Spinal cord (tissue), 10 donors: Measurements from ENCODE around the gene ACACA. TPM values are rescaled to one million over a fixed set of nuclear protein-coding genes. Genes with fewer than 3 reads are reported as not detected.

ENCODE experiments used
- DNase-seq, 6 donors: peaks; one replicate each; pipeline versions ENCODE4 v3.0.0 to v3.0.0-alpha.2; 2013 to 2015; ENCODE audit warnings: low spot score in 6 of 6, low read depth in 4 of 6
- H3K27ac ChIP-seq: one replicate; pipeline ENCODE4 v1.5.1; 2013; ENCODE audit warnings: low read depth, low read length, control low read depth
- H3K27me3 ChIP-seq: one replicate; pipeline ENCODE4 v1.6.1; 2013; ENCODE audit warnings: low read length; ENCODE audit not compliant: control insufficient read depth, insufficient read depth
- H3K36me3 ChIP-seq: one replicate; pipeline ENCODE4 v1.6.1; 2013; ENCODE audit warnings: low read length; ENCODE audit not compliant: control insufficient read depth, insufficient read depth
- H3K4me1 ChIP-seq: one replicate; pipeline ENCODE4 v1.6.1; 2013; ENCODE audit warnings: low read length; ENCODE audit not compliant: control insufficient read depth, insufficient read depth
- H3K4me3 ChIP-seq: one replicate; pipeline ENCODE4 v1.5.1; 2013; ENCODE audit warnings: low read depth, low read length, control low read depth
- H3K9me3 ChIP-seq: one replicate; pipeline ENCODE4 v1.6.1; 2013; ENCODE audit warnings: low read length; ENCODE audit not compliant: control insufficient read depth, insufficient read depth
- WGBS: methylation state at CpG from one replicate; pipeline ENCODE4 v1.1.5; 2013; ENCODE audit warnings: missing lambda C conversion rate; ENCODE audit not compliant: insufficient coverage; 5-methylcytosine and 5-hydroxymethylcytosine counted together
- polyA plus RNA-seq, 2 donors: library from polyadenylated mRNA; unstranded; fragments of 120-200 nt; gene quantifications; one replicate each; pipeline ENCODE4 v1.2.1, GENCODE V29; 2013; ENCODE audit not compliant: insufficient read length in 2 of 2
- total RNA-seq, 2 donors: library from RNA; depleted of rRNA in 1 of 2; stranded (reverse); fragments of 120-200 nt in 1 of 2; fragments of >200 nt in 1 of 2; gene quantifications; one replicate each; pipeline versions ENCODE4 v1.2.3 to v1.2.4, GENCODE V29; 2013 to 2014
- donor health status: healthy.

Gene ACACA
- total and polyA plus RNA-seq, 4 donors, result 62.3 to 94.4 (median 80.5) TPM

DNA sequence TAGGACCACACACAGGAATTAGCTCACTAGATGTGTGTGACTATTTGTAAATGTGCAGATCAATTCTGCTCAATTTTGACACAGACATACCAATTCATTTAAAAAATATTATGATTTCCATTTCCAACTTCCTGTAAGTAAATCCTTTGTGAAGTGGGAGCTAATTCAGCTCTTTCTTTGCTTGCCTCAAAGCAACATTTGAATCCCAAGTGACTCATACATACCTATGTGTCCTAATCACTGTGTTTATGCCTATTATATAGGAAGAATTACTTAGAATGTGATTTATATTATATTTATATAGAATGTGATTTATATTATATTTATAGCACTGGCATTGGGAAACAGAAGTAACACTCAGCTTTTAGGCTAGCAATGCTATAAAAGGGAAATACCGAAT, 226.7 kb downstream of the ACACA start:
- H3K9me3 ChIP-seq, result no peaks in the 10 kb centered on the region
- no peaks in the 10 kb centered on the region for H3K27me3 ChIP-seq
- no peaks in the 10 kb centered on the region for H3K4me1 ChIP-seq
- no peak overlapping the region for H3K27ac ChIP-seq
- H3K4me3 ChIP-seq, result no peak overlapping the region
- WGBS, result no CpG with 5 or more reads among the region's 1 CpG
- H3K36me3 ChIP-seq, result no peaks in the 10 kb centered on the region
- no peak for DNase-seq

DNA sequence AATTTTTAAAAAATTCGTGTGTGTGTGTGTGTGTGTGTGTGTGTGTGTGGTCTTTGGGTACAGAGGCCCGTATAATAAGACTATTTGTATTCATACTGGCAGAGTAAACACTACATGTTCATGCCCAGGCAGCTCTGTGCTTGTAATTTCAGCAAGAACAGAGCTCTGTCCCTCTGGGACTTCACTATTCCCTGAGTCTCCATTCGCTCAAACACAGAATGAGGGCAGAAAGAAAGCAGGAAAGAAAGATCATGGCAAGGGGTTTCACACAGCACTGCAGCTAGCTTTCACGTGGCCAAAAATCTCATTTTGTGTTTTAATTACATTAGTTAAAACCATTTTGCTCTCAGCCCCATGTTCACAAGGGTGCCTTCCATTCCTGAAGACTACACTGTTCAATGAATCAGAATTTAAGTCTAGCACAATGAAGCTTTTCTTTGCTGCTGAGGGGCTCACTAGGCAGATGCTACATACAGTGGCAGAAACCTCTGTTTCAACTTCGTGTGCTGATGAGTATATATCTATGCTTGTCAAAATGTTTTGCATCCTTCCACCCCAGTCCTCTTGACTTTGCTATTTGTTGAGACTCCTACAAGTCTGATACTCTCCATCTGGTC, 229.3 kb downstream of the ACACA start:
- DNase-seq, result peak; percentile 30 to 94 (median 49)
- Histone ChIP-seq H3K36me3 (no peaks in the 10 kb centered on the region), H3K27ac (peak overlapping the region; percentile 63), H3K4me3 (no peak overlapping the region), H3K4me1 (no peaks in the 10 kb centered on the region), H3K27me3 (no peaks in the 10 kb centered on the region), H3K9me3 (no peaks in the 10 kb centered on the region)
- 17% methylated on average over 1 of the region's 5 CpGs for WGBS

- H3K27me3 ChIP-seq, result no peaks in the 10 kb centered on the region
- H3K9me3 ChIP-seq, result no peaks in the 10 kb centered on the region
- H3K27ac ChIP-seq, result peak overlapping the region; percentile 63
- no peak for DNase-seq
- no peak overlapping the region for H3K4me3 ChIP-seq
- no peaks in the 10 kb centered on the region for H3K36me3 ChIP-seq
- H3K4me1 ChIP-seq, result no peaks in the 10 kb centered on the region
Observed at GRCh38 chr17:37176723-37177122, 229.9 kb downstream of the ACACA start.

GRCh38 chr17:37174205-37174604, 232.4 kb downstream of the ACACA start:
- Histone ChIP-seq H3K4me1 (no peaks in the 10 kb centered on the region), H3K27ac (no peak overlapping the region), H3K4me3 (no peak overlapping the region), H3K27me3 (no peaks in the 10 kb centered on the region), H3K36me3 (no peaks in the 10 kb centered on the region), H3K9me3 (no peaks in the 10 kb centered on the region)
- 67% methylated on average over 3 of the region's 5 CpGs for WGBS
- peak; percentile 31 to 94 (median 52) for DNase-seq

DNA sequence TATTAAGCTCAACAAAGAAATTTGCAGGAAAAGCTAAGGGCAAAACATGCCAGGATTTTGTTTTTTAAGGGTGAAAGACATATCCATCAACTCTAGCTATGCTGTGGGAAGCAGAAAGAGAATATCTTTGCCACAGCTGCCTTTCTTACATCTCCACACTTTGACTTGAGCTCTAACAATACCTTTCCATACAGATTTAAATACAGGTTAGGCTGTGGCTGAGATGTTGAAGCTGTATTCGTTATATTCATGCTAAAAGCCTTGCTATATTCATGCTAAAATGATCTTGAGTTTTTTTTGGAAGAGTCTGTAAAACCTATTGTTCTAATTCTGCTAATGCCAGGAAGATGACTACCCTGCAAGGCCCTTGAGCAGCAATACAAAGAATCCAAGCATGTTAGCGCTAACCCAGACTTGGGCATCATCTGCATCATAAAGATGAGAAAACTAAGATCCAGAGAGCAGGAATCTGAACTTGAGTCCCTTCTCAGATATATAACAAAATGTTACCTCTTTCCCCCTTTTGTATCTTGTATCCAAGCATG, 235.7 kb downstream of the ACACA start:
- no peaks in the 10 kb centered on the region for H3K9me3 ChIP-seq
- peak in 1 of 6 donors; percentile 54 for DNase-seq
- no peaks in the 10 kb centered on the region for H3K36me3 ChIP-seq
- no peaks in the 10 kb centered on the region for H3K4me1 ChIP-seq
- no peaks in the 10 kb centered on the region for H3K27me3 ChIP-seq
- WGBS, result 100% methylated on average over 1 of the region's 2 CpGs
- H3K27ac ChIP-seq, result no peak overlapping the region
- no peak overlapping the region for H3K4me3 ChIP-seq

- Histone ChIP-seq H3K27me3 (no peaks in the 10 kb centered on the region), H3K9me3 (no peaks in the 10 kb centered on the region), H3K4me1 (no peaks in the 10 kb centered on the region), H3K36me3 (no peaks in the 10 kb centered on the region), H3K4me3 (no peak overlapping the region), H3K27ac (no peak overlapping the region)
- no CpG with 5 or more reads among the region's 3 CpGs for WGBS
- peak in 1 of 6 donors; percentile 43 for DNase-seq
Observed at GRCh38 chr17:37168731-37169353, 237.8 kb downstream of the ACACA start.

GRCh38 chr17:37167756-37168155, 238.9 kb downstream of the ACACA start:
- Histone ChIP-seq H3K4me1 (no peaks in the 10 kb centered on the region), H3K27me3 (no peaks in the 10 kb centered on the region), H3K36me3 (peaks cover 2% of the 10 kb centered on the region), H3K4me3 (no peak overlapping the region), H3K27ac (no peak overlapping the region), H3K9me3 (no peaks in the 10 kb centered on the region)
- WGBS, result no CpG with 5 or more reads among the region's 1 CpG
- no peak for DNase-seq

- Histone ChIP-seq H3K9me3 (no peaks in the 10 kb centered on the region), H3K27me3 (no peaks in the 10 kb centered on the region), H3K27ac (no peak overlapping the region), H3K4me3 (no peak overlapping the region), H3K36me3 (peaks cover 11% of the 10 kb centered on the region), H3K4me1 (no peaks in the 10 kb centered on the region)
- no peak for DNase-seq
- 80% methylated on average over 1 of the region's 2 CpGs for WGBS
Observed at GRCh38 chr17:37164057-37164456, 242.6 kb downstream of the ACACA start.

DNA sequence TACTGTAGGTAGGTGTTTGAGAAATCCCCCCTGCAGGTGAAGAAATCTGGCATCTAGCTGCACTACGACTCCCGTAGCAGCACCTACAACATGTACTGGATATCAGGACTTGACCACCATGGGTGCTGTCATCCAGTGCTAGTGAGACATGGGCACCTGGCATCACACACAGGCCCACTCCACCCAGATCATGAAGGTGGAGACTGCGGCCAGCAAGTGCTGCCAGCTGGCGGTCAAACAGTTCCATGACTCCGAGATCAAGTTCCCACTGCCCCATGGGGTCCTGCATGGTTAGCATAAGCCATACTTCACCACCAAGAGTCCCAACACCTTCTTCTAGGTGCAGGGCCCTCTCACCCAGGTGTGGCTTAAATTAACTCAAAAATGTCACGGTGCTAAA, 243.8 kb downstream of the ACACA start:
- no peak overlapping the region for H3K4me3 ChIP-seq
- 87% methylated on average over 5 of the region's 6 CpGs for WGBS
- H3K27ac ChIP-seq, result no peak overlapping the region
- H3K27me3 ChIP-seq, result no peaks in the 10 kb centered on the region
- H3K4me1 ChIP-seq, result no peaks in the 10 kb centered on the region
- H3K9me3 ChIP-seq, result no peaks in the 10 kb centered on the region
- peaks cover 21% of the 10 kb centered on the region for H3K36me3 ChIP-seq
- DNase-seq, result no peak

DNA sequence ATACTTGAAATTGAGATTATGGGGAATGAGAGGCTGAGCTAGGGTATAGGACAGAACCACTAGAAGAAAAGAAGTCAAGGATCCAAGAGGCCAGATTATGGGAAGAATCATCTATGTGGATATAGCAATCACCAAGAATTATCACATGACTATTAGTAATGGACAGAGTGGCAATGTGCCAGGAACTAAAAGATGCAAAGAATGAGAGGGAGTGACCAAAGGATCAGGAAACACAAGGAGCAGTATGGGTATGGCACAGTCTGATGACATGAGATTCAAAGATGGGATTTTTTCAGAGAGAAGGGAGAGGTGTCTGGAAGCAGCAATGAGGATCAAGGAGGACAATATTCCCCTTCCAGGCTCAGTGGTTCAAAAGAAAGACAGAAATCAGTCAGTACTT, 245.7 kb downstream of the ACACA start:
- H3K36me3 ChIP-seq, result peaks cover 22% of the 10 kb centered on the region
- H3K27me3 ChIP-seq, result no peaks in the 10 kb centered on the region
- no peaks in the 10 kb centered on the region for H3K9me3 ChIP-seq
- no peak overlapping the region for H3K4me3 ChIP-seq
- H3K4me1 ChIP-seq, result no peaks in the 10 kb centered on the region
- DNase-seq, result no peak
- H3K27ac ChIP-seq, result no peak overlapping the region
